HFF-Myc (cell line): ENCODE results near the gene TNF.

Experiments used
- DNase-seq: peaks from one replicate; pipeline ENCODE4 v3.0.0-alpha.2; 2011; ENCODE audit warnings: low read depth; ENCODE audit errors: extremely low read depth
- H3K4me3 ChIP-seq: replicated peaks from 2 replicates; pipeline ENCODE4 v1.5.1; 2011; ENCODE audit warnings: low read depth, mild to moderate bottlenecking, control low read depth, low read length
- TF ChIP-seq, protein P1 (sequence below): IDR thresholded peaks from 2 replicates; pipeline ENCODE4 v1.5.1; 2012; ENCODE audit warnings: mild to moderate bottlenecking, low read depth, low read length, control low read depth; ENCODE audit errors: missing control alignments

The TNF gene

DNA sequence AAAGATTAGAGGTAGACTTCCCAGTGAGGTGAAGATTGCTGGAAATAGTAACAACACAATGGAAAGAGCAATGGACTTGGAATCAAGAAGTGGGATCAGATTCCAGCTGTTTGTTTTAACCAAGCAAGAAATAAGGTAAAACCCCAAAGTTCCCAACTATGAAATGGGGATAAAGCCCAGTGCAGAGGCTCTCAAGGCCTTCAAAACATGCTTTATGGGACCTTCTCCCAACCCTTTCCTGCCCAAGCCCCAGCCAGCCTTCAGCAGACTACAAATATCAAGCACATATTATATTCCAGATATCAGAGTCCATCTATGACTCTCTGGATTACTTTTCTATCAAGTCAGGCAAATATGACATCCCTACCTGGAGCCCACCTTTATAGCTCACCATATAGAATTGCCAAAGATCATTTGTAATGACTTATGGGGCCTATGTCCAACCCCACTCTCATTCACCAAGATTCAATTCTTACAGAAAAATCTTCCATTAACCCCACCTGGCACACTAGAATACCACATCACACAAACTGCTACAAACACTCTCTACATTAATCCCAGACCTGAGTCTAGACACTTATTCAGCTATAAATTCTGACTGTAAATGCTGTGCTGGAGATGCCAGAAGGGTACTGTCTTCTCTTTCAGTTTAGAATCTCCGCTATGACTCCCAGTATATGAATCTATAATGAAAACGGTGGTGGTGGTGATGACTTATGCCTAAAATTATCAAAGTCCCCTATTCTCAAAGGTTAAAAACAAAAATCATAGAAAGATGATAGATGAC lies 39.6 kb upstream of the TNF start:
- no peak overlapping the region for H3K4me3 ChIP-seq
- TF ChIP-seq, protein P1, sequence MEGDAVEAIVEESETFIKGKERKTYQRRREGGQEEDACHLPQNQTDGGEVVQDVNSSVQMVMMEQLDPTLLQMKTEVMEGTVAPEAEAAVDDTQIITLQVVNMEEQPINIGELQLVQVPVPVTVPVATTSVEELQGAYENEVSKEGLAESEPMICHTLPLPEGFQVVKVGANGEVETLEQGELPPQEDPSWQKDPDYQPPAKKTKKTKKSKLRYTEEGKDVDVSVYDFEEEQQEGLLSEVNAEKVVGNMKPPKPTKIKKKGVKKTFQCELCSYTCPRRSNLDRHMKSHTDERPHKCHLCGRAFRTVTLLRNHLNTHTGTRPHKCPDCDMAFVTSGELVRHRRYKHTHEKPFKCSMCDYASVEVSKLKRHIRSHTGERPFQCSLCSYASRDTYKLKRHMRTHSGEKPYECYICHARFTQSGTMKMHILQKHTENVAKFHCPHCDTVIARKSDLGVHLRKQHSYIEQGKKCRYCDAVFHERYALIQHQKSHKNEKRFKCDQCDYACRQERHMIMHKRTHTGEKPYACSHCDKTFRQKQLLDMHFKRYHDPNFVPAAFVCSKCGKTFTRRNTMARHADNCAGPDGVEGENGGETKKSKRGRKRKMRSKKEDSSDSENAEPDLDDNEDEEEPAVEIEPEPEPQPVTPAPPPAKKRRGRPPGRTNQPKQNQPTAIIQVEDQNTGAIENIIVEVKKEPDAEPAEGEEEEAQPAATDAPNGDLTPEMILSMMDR = no peak
- no peak for DNase-seq

DNA sequence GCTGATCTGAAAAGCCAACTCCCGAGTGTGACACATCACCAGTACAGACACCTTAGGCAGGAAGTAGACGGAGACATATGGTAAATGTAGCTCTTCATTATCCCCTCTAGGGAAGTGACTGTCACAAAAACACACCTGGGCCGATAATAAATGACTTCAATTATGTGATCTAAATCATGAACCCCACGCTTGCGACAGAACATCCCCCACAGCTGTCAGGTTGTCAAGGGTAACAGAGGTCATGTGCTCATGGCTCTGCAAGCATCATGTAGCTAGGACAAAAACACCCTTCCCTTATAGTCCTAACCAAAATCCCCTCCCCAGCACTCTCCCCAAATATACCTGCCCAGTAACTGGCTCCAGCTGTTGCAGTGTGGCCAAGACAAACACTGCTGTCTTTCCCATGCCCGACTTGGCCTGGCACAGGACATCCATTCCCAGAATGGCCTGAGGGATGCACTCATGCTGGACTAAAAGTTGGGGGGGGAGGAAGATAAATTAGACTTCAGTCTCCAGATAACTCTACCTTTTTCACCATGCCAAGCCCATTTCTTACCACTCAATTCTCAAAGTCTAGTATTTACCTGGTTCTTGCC lies 36.5 kb upstream of the TNF start:
- TF ChIP-seq, protein P1 = no peak
- peak overlapping the region; percentile 81 for H3K4me3 ChIP-seq
- DNase-seq = no peak

DNA sequence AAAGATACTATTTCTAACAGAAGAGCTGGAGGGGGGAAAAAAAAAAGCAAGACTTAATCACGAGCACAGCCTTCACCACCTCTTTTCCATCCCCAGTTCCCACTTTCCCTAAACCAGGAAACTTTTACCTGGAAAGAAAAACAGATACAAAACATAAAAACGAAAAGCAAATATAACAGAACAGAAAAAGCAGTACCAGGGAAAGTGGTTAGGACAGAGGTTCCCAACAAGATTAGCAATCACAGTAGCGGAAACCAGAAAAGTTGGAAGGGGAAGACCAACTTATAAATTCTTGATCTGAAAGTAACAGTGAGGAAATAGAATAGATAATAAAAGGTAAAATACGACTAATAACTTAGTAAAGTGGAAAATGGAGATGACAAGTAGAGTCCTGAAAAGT lies 34.7 kb upstream of the TNF start:
- no peak for DNase-seq
- TF ChIP-seq, protein P1 = no peak
- H3K4me3 ChIP-seq = peak overlapping the region; percentile 81

DNA sequence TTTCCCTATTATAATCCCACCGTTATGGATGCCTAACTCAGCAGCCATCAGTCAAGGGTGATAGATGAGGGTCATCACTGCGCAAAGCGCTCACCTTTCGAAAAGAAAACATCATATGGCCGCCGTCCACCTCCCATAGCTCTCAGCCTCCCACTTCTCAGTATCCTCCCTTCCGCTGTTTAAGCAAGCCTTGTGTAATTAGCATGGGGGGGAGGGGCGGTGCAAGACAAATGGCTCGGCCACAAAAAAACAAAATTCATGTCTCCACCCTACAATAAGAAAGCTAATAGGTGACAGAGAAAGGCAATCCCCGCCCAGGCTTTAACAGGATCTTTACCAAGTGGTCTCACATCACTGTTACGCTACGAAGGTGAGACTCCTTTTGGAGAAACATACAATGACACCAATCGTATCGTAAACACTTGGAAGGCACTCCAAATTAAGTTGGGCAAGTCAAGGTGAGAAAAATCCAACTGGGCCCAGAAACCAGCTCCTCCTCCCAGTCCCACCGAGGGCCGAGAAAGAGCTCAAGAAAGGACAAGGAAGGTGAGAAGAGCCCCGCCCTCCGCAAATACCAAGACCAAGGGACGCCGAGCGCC lies 34.2 kb upstream of the TNF start:
- no peak for DNase-seq
- H3K4me3 ChIP-seq = peak overlapping the region; percentile 81
- TF ChIP-seq, protein P1 = no peak

DNA sequence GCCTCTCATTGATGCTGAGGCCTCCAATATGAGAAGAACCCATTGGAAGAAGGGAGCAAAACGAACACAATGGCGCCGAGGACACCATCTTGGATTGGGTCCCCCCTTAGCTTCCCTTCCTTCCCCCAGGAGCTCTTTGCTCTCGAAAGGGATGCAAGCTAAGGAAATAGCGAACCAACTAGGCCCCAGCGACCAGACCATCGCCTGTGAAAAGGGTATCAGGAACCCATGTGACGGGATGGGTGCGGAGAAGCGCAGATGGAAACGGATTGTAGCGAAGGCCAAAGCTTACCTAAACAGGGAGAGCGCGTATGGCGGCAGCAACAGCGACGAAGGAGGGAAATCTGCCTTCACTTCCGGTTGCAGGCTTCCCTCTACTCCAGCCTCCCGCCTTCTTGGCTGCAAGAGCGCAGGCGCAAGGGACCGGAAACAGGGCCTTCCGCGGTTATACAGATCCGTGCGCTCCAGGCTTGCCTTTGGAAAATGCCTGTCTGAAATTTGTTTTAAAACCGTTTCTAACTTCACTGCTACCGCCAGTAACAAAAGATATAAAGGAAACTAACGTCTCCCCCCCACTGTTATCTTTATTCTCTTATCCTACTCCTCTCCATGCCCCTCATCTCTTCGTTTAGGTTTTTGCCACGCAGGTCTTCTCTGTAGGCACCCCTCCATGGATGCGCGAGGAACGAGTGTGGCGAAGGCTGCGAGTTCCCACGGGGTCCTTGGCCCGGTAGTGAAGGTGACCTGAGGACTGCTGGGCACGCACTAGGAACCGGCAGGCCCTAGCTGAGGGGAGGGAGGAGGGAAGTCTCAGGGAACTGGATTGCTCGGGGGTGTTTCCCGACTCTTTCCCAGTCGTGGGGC lies 33.5 kb upstream of the TNF start, which contains the start of gene DDX39B:
Gene DDX39B, minus strand, starts transcription at position 346 of the 864 bp plus-strand sequence. CDS start 1,471 bp downstream, outside the sequence.
- DNase-seq = peak; percentile 92
- TF ChIP-seq, protein P1 = no peak

DNA sequence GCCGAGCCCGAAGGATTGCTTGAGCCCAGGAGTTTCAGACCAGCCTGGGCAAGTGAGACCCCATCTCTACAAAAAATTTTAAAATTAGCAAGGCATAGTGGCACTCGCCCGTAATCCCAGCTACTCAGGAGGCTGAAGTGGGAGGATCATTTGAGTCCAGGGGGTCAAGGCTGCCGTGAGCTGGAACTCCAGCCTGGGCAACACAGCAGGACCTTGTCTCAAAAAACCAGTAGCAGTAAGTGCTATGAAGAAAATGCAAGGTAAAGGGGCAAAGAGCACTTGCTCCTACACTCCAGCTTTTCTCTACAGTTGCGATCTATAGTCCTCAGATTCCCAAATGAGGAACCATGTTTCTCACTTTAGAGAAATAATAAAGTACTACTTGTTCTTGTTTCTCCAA lies 31.7 kb upstream of the TNF start:
- TF ChIP-seq, protein P1 = no peak
- H3K4me3 ChIP-seq = no peak overlapping the region
- DNase-seq = no peak

More for the DNA sequence above, 33.5 kb upstream of the TNF start, which contains the start of gene DDX39B:
- H3K4me3 ChIP-seq = peak within 1 kb of the TSS; percentile 81
